SK-N-MC (cell line): ENCODE results near the gene AGTPBP1.

Experiments
- EZH2 ChIP-seq: fragments of 200-600 bp; sonication (generic); IDR thresholded peaks from one replicate; pipeline ENCODE4 v1.6.1; 2017; ENCODE audit warnings: antibody characterized with exemption
- POLR2AphosphoS5 ChIP-seq: IDR thresholded peaks from 2 replicates; pipeline ENCODE4 v1.6.1; 2012; ENCODE audit warnings: mild to moderate bottlenecking, low read depth, low read length, borderline replicate concordance

- TF ChIP-seq POLR2AphosphoS5 (no peak), EZH2 (no peak)
These were observed 213.6 kb downstream of the AGTPBP1 start for GRCh38 chr9:85528142-85528541.
